Neutrophil (primary cell): ENCODE measurements around the gene FGFR3.

Experiments used
- H3K27ac ChIP-seq: fragments of 200-600 bp; sonication (generic); 2 replicates; pipeline ENCODE4 v1.5.1; 2016; ENCODE audit warnings: mild to moderate bottlenecking, moderate library complexity
- H3K27me3 ChIP-seq: fragments of 200-600 bp; sonication (generic); 2 replicates; pipeline ENCODE4 v1.6.0; 2016; ENCODE audit warnings: mild to moderate bottlenecking
- H3K36me3 ChIP-seq: fragments of 200-600 bp; sonication (generic); 2 replicates; pipeline ENCODE4 v1.5.1; 2017
- H3K4me1 ChIP-seq, 2 experiments: fragments of 200-600 bp in 1 of 2; sonication (generic) in 1 of 2; 1 replicate in 1 of 2; 2 replicates in 1 of 2; pipeline versions ENCODE4 v1.5.1 to v1.6.1; 2013 to 2016; ENCODE audit warnings: low read depth in 1 of 2, low read length in 1 of 2, mild to moderate bottlenecking in 1 of 2, moderate library complexity in 1 of 2; ENCODE audit not compliant: control insufficient read depth in 1 of 2, insufficient read depth in 1 of 2
- H3K4me3 ChIP-seq, 2 experiments: fragments of 200-600 bp in 1 of 2; sonication (generic) in 1 of 2; 1 replicate in 1 of 2; 2 replicates in 1 of 2; pipeline ENCODE4 v1.5.1; 2013 to 2016; ENCODE audit warnings: low read depth in 1 of 2, low read length in 1 of 2, mild to moderate bottlenecking in 1 of 2, moderate library complexity in 1 of 2
- H3K9me3 ChIP-seq: fragments of 200-600 bp; sonication (generic); 2 replicates; pipeline ENCODE4 v1.5.1; 2016
- CTCF ChIP-seq: fragments of 200-600 bp; sonication (generic); IDR thresholded peaks from 2 replicates; pipeline ENCODE4 v1.5.1; 2016; ENCODE audit warnings: antibody characterized with exemption

The FGFR3 gene

DNA sequence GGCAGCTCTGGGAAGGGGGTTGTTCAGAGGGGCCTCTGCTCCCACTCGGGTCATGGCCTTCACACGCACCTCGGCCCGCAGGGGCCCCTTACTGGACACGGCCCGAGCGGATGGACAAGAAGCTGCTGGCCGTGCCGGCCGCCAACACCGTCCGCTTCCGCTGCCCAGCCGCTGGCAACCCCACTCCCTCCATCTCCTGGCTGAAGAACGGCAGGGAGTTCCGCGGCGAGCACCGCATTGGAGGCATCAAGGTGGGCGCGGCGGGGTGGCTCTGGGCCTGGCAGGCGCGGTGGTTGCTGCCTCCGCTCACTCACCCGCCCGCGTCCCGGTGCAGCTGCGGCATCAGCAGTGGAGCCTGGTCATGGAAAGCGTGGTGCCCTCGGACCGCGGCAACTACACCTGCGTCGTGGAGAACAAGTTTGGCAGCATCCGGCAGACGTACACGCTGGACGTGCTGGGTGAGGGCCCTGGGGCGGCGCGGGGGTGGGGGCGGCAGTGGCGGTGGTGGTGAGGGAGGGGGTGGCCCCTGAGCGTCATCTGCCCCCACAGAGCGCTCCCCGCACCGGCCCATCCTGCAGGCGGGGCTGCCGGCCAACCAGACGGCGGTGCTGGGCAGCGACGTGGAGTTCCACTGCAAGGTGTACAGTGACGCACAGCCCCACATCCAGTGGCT, 8.3 kb downstream of the FGFR3 start:
- no peak for TF ChIP-seq CTCF
- H3K4me3 ChIP-seq, result no peak overlapping the region
- no peaks in the 10 kb centered on the region for H3K9me3 ChIP-seq
- H3K36me3 ChIP-seq, result no peaks in the 10 kb centered on the region
- no peaks in the 10 kb centered on the region for H3K4me1 ChIP-seq
- peaks cover 29% of the 10 kb centered on the region for H3K27me3 ChIP-seq
- H3K27ac ChIP-seq, result no peak overlapping the region

GRCh38 chr4:1802151-1802715, 9.1 kb downstream of the FGFR3 start:
- TF ChIP-seq CTCF, result no peak
- H3K27me3 ChIP-seq, result peaks cover 21% of the 10 kb centered on the region
- no peaks in the 10 kb centered on the region for H3K9me3 ChIP-seq
- no peaks in the 10 kb centered on the region for H3K36me3 ChIP-seq
- H3K27ac ChIP-seq, result no peak overlapping the region
- H3K4me1 ChIP-seq, result no peaks in the 10 kb centered on the region
- no peak overlapping the region for H3K4me3 ChIP-seq

- H3K36me3 ChIP-seq, result no peaks in the 10 kb centered on the region
- H3K27ac ChIP-seq, result no peak overlapping the region
- no peak overlapping the region for H3K4me3 ChIP-seq
- no peaks in the 10 kb centered on the region for H3K4me1 ChIP-seq
- peaks cover 14% of the 10 kb centered on the region for H3K27me3 ChIP-seq
- TF ChIP-seq CTCF, result no peak
- H3K9me3 ChIP-seq, result no peaks in the 10 kb centered on the region
Measured at GRCh38 chr4:1802720-1803522, 9.8 kb downstream of the FGFR3 start.

GRCh38 chr4:1803523-1804423, 10.7 kb downstream of the FGFR3 start:
- Histone ChIP-seq H3K9me3 (no peaks in the 10 kb centered on the region), H3K27me3 (peaks cover 5% of the 10 kb centered on the region), H3K36me3 (no peaks in the 10 kb centered on the region), H3K27ac (no peak overlapping the region), H3K4me3 (no peak overlapping the region), H3K4me1 (no peaks in the 10 kb centered on the region)
- TF ChIP-seq CTCF, result no peak
